NCI-H1417 (cell line): ENCODE measurements around the gene ING4.

Experiments
- DNase-seq, 3 experiments: peaks; one replicate each; lab custom pipeline; 2025; lab: John Stamatoyannopoulos, UW

The ING4 gene

GRCh38 chr12:6688543-6688998 is 25.7 kb upstream of the ING4 start:
- no peak for DNase-seq

DNA sequence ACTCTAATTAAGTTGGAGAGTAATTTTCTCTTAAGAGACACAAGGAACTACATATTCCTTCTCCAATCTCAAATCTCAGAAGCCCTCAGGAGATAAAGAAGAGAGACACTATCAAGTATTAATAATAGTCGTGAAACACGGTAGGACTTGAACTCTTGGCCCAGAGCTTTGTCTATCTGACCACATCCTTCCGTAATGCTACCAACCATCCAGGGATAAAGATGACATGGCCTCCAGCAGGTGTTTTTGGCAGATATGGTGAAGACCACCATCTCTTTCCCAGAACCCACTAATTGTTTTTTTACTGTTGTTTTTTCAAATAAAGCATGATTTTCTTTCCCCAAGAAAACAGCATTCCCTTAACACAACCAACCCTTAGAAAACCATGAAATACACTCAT is 22.9 kb upstream of the ING4 start:
- DNase-seq: no peak

DNA sequence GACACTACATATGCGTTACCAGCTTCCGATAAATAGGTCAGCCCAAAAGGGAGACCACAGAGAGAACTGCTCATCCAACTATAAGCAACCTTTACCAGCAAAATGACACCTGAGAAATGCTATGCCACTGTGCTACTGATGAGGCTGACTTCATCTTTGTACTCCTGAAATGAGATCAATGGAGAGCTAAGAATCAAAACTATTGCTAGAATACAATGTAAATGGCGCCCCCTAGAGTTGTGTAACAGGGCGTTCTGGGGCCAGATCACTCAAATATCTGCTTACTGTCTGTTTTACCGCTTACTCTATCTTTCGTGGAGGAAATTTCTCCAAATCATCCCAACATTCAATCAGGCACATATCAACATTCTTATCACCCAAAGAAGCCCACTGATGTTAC is 21.7 kb upstream of the ING4 start:
- peak; percentile 6 to 68 (median 23) for DNase-seq

GRCh38 chr12:6676962-6677361 is 14.0 kb upstream of the ING4 start:
- DNase-seq: no peak

- no peak for DNase-seq
Observed at GRCh38 chr12:6672143-6672542, 9.2 kb upstream of the ING4 start.

GRCh38 chr12:6667559-6668210 is 4.8 kb upstream of the ING4 start:
- peak in 2 of 3 experiments; percentile 5 to 25 for DNase-seq

DNA sequence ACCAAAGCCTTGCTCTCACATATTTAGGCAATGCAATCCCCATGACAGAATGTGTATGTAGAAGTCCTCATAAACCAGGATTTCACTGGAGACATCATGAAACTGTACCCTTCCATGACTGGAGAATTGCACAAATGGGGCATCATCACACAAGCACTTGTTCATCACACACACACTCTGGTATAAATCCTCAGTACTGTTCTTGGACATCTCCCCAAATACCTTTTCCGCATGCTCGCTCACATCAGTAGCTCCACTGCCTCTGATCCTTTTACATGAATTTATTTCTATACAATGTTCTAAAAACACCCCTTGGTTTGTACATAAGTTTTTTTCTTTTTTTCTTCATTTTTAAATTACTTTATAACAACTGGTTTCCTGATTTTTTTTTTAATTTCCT is 3.3 kb upstream of the ING4 start:
- no peak for DNase-seq

DNA sequence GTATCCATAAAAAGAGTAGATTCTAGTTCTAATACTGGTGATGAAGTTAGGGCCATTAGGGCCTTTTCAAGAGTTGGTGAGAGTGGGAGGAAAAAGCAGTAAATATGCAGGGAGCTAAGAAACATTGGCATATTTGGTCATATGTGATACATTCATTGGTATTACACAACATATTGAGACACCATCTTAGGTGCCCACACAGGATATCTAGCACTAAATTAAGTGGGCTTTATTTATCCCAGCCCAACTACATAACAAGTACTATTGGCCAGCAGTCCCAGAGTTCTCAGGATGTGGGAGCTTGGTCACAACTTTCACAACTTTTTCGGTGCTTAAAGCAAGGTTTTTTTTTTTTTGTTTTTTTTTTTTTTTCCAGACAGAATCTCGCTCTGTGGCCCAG is 2.0 kb upstream of the ING4 start:
- DNase-seq: no peak

- no peak for DNase-seq
Observed at GRCh38 chr12:6662602-6662905, 365 bp downstream of the ING4 start.

- DNase-seq: no peak
Observed at GRCh38 chr12:6653987-6654386, 8.9 kb downstream of the ING4 start.

GRCh38 chr12:6653342-6653741 is 9.6 kb downstream of the ING4 start:
- DNase-seq: no peak

- no peak for DNase-seq
Observed at GRCh38 chr12:6652391-6652790, 10.5 kb downstream of the ING4 start.

DNA sequence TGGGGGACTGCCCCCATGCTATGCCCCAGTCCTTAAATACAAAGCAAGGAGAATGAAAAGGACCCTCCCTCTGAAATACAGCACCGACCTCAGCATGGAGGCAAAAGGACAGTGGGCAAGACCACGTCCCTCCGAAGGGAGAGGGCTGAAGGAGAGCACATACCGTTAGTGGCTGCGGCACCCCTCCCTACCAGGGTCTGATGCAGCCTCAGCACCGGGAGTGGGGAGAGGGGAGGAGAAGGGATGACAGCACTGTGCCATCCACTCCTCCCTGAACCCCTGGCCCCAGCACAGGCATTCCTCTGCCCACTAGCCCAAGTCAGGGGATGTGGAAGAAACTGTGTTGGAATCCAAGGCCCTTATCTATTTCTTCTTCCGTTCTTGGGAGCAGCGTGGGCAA is 12.1 kb downstream of the ING4 start:
- DNase-seq: no peak

DNA sequence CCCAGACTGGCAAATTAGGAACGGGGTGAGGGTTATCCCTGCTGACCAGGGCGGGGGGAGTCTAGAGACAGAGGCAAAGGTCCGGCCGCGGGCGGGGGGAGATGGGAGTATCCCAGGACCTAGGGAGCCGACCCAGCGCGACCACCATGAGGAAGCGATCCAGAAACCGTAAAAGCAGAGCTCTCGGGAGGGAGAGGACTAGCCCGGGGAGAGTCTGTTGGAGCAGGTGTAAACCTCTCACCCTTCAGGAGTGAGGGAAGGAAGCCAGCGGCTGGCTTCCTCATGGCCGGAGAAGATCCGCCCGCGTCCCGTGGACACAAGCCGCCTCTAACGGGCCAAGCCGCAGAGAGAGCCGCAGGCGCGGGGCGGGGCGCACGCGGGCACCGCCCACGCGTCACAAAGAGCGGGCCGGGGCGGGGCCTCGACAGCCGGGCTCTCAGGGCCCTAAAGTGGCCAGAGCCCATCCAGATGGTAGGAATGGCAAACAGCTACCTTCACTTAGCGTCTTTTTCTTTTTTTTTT is 15.8 kb downstream of the ING4 start, which contains the start of gene ACRBP:
Gene ACRBP (minus strand): TSS at position 350 of the 522 bp plus-strand sequence. CDS start 66 bp downstream, at position 284.
- DNase-seq: peak in 1 of 3 experiments; percentile 53

- DNase-seq: no peak
Observed at GRCh38 chr12:6646276-6647082, 16.4 kb downstream of the ING4 start.

GRCh38 chr12:6644903-6645302 is 18.0 kb downstream of the ING4 start:
- DNase-seq: peak; percentile 14 to 42 (median 28)

GRCh38 chr12:6644257-6644596 is 18.7 kb downstream of the ING4 start:
- no peak for DNase-seq

GRCh38 chr12:6643569-6644256 is 19.2 kb downstream of the ING4 start:
- DNase-seq: no peak

- no peak for DNase-seq
Observed at GRCh38 chr12:6641131-6641530, 21.8 kb downstream of the ING4 start.

GRCh38 chr12:6640497-6640896 is 22.4 kb downstream of the ING4 start:
- DNase-seq: no peak

DNA sequence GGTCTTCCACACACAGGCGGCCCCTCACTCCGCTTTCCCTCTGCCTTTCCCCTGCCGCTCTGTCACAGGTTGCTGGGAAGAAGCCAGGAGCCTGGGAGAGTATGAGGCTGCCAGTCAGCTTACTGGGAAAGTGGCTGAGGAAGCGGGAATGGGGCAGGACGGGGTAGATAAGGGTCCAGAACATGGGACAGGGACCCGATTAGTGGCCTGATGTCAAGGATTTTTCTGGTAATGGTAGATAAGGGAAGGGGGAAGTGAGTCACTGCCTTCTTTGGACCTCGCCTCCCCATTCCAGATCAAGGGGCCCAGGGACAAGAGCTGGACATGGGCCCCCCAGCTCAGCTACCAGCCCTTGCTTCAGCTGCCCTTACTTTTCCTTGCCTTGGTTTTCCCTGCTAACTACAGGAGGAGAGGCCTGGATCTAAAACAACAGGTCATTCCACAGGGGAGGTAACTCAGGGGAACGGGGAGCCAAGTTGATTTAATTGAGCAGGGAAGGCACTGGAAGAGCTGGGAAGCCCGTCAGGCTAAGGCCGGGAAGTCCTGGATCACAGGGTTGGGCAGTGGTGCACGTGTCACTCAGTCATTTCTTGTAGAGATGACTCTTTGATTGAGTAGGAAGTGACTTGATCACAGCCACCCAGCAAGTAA is 23.6 kb downstream of the ING4 start:
- DNase-seq: no peak

DNA sequence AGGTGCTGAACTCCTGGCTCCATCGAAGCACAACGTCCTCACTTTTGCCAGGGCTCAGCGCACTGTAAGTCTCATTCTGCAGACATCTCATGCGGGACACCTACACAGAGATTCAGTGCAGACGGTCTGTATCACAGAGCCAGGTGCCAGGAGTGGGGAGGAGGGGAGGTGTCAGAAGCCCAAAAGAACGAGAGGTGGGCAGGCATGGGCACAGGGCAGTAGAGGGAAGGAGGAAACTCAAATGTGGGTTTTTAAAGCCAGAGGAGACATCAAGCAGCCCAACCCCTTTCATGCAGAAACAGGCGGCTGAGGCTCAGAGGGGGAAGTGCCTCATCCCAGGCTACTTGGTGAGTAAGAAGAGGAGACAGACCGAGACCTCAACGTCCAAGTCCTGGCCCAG is 24.6 kb downstream of the ING4 start:
- DNase-seq: no peak
